GM23338 (cell line): ENCODE data around the gene OR51D1.

Experiments
- CREB1 ChIP-seq: fragments of 250-450 bp; sonication (Bioruptor Pico); IDR thresholded peaks from 2 replicates; pipeline ENCODE4 v1.5.0; 2020; ENCODE audit warnings: low read depth, mild to moderate bottlenecking, moderate library complexity
- CTCF ChIP-seq, 2 experiments: fragments of 200-600 bp in 1 of 2; sonication (generic) in 1 of 2; conservative IDR thresholded peaks; 2 replicates each; pipeline versions ENCODE4 v1.5.1 to v1.6.1; 2016 to 2017; ENCODE audit warnings: antibody characterized with exemption in 2 of 2, low read depth in 2 of 2, mild to moderate bottlenecking in 2 of 2, moderate library complexity in 1 of 2
- EZH2 ChIP-seq: fragments of 200-600 bp; sonication (generic); IDR thresholded peaks from one replicate; pipeline ENCODE4 v1.8.0; 2017; ENCODE audit warnings: antibody characterized with exemption, mild to moderate bottlenecking, low read depth; ENCODE audit not compliant: unreplicated experiment
- EZH2phosphoT487 ChIP-seq: fragments of 200-600 bp; sonication (generic); IDR thresholded peaks from one replicate; pipeline ENCODE4 v1.8.1; 2018; ENCODE audit warnings: antibody characterized with exemption; ENCODE audit not compliant: unreplicated experiment
- JUNB ChIP-seq: IDR thresholded peaks from one replicate; pipeline ENCODE4 v1.6.1; 2016; ENCODE audit warnings: antibody characterized with exemption; ENCODE audit not compliant: unreplicated experiment
- NANOG ChIP-seq: IDR thresholded peaks from 2 replicates; pipeline ENCODE4 v1.6.1; 2016; ENCODE audit warnings: antibody characterized with exemption, borderline replicate concordance
- POLR2AphosphoS5 ChIP-seq: IDR thresholded peaks from 2 replicates; pipeline ENCODE4 v1.6.1; 2016; ENCODE audit warnings: antibody characterized with exemption, low read depth
- REST ChIP-seq: IDR thresholded peaks from one replicate; pipeline ENCODE4 v1.6.1; 2018; ENCODE audit warnings: antibody characterized with exemption; ENCODE audit not compliant: unreplicated experiment
- ZNF114 ChIP-seq: fragments of 250-450 bp; sonication (Bioruptor Pico); IDR thresholded peaks from 2 replicates; pipeline ENCODE4 v1.5.0; 2020; ENCODE audit warnings: mild to moderate bottlenecking, moderate library complexity

- TF ChIP-seq CTCF (conservative IDR thresholded peaks at IDR 0.05; ENCODE audit: low read depth in 2 of 2) (no peak), EZH2 (no peak), EZH2phosphoT487 (no peak), CREB1 (CRISPR knock-in tag) (no peak), JUNB (no peak), REST (no peak), POLR2AphosphoS5 (no peak), NANOG (no peak), ZNF114 (no peak)
Measured at GRCh38 chr11:4644233-4644632, 7.0 kb downstream of the OR51D1 start.
